HL-60/S4 treated with phorbol 12-myristate 13-acetate at 8.2 ng/mL for 4 days and 3 days (cell line): ENCODE results near the gene PTPRS.
"Not testable (repeated sequence)": the region's sequence is repeated elsewhere in the genome, so short reads cannot be mapped to it uniquely, and the experiment has no call there.

ENCODE experiments used
- in situ Hi-C: fragments of 300-500 bp; cut with MboI; formaldehyde crosslinking; loops from 2 replicates; pipeline ENCODE4 v1.15.0; 2022; ENCODE audit warnings: low sequenced_read_pairs

PTPRS gene

GRCh38 chr19:5340637-5341447 is at the start of gene PTPRS:
PTPRS (minus strand) TSS chr19:5340812; CDS start chr19:5286140, 54,672 bp downstream.
- in situ Hi-C loops = no loop called here

GRCh38 chr19:5389353-5389752 is 48.7 kb upstream of the PTPRS start:
- in situ Hi-C loops = no loop called here

GRCh38 chr19:5387472-5387871 is 46.9 kb upstream of the PTPRS start:
- in situ Hi-C loops = no loop called here

GRCh38 chr19:5386841-5387240 is 46.2 kb upstream of the PTPRS start:
- in situ Hi-C loops = no loop called here

- in situ Hi-C loops = not testable (repeated sequence)
Measured at GRCh38 chr19:5381197-5381596, 40.6 kb upstream of the PTPRS start.

GRCh38 chr19:5380215-5380919 is 39.8 kb upstream of the PTPRS start:
- in situ Hi-C loops = no loop called here

GRCh38 chr19:5376928-5377327 is 36.3 kb upstream of the PTPRS start:
- in situ Hi-C loops = no loop called here

GRCh38 chr19:5372572-5373200 is 32.1 kb upstream of the PTPRS start:
- in situ Hi-C loops = no loop called here

- in situ Hi-C loops = no loop called here
Measured at GRCh38 chr19:5369962-5370367, 29.4 kb upstream of the PTPRS start.

- in situ Hi-C loops = no loop called here
Measured at GRCh38 chr19:5369304-5369703, 28.7 kb upstream of the PTPRS start.

GRCh38 chr19:5367530-5368133 is 27.0 kb upstream of the PTPRS start:
- in situ Hi-C loops = no loop called here

- in situ Hi-C loops = no loop called here
Measured at GRCh38 chr19:5365905-5366304, 25.3 kb upstream of the PTPRS start.

- in situ Hi-C loops = no loop called here
Measured at GRCh38 chr19:5364674-5365073, 24.1 kb upstream of the PTPRS start.

- in situ Hi-C loops = not testable (repeated sequence)
Measured at GRCh38 chr19:5361839-5362238, 21.2 kb upstream of the PTPRS start.

GRCh38 chr19:5361407-5361806 is 20.8 kb upstream of the PTPRS start:
- in situ Hi-C loops = no loop called here

- in situ Hi-C loops = no loop called here
Measured at GRCh38 chr19:5360003-5360780, 19.6 kb upstream of the PTPRS start.

GRCh38 chr19:5358173-5358800 is 17.7 kb upstream of the PTPRS start:
- in situ Hi-C loops = no loop called here

GRCh38 chr19:5357584-5357983 is 17.0 kb upstream of the PTPRS start:
- in situ Hi-C loops = no loop called here

- in situ Hi-C loops = no loop called here
Measured at GRCh38 chr19:5356918-5357317, 16.3 kb upstream of the PTPRS start.

- in situ Hi-C loops = no loop called here
Measured at GRCh38 chr19:5356428-5356827, 15.8 kb upstream of the PTPRS start.
